ENCODE data around the gene LAPTM4A.
"Not testable (repeated sequence)": the region's sequence is repeated elsewhere in the genome, so short reads cannot be mapped to it uniquely, and the experiment has no call there.

Gene LAPTM4A

GRCh38 chr2:20050646-20051531 lies 539 bp downstream of the LAPTM4A start:
- DNase-seq (ENCODE audit: low spot score), result peak; percentile 50

DNA sequence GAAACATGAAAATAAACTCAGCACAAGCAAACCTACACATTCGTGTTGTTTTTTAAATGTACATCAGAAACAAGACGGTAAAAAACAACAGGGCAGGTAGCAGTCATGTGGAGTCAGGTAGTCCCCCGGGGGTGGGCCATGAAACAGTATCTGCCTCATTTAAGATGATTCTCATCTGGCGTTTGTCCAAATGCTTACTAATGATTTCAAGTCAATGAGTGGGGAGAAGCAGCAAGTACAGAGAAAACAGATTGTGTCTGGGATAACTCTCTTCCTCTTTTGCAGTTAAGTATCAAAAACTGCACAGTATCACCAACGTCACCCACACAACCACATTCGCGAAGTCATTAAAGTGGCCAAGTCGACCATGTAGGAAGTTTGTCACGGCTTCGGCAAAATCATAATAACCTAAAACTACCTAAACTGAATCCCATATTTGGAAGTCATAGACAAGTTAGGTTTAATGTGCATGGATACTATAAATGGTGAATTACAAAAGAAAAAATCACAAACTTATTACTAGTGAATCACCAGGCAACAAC lies 1.3 kb downstream of the LAPTM4A start:
- DNase-seq (ENCODE audit: low spot score), result peak; percentile 51

DNA sequence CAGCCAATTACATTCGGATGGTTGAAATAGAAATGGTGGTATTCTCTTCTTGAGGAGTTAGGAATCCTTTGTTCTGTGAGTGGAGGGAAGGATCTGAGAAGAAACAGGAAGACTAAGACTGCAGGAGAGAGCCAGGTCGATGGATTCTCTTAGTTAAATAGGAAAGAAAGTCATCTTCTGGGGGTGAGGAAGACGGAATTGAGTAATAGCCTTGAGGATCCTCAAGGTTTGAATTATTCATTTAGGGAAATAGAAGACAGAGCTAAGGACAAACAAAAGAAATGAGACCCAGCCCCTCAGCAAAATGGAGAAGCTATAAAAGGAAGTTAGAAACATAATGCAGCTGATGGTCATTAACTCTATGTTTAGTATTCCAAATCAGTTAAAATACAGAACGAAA lies 1.8 kb downstream of the LAPTM4A start:
- DNase-seq (ENCODE audit: low spot score), result peak; percentile 36

DNA sequence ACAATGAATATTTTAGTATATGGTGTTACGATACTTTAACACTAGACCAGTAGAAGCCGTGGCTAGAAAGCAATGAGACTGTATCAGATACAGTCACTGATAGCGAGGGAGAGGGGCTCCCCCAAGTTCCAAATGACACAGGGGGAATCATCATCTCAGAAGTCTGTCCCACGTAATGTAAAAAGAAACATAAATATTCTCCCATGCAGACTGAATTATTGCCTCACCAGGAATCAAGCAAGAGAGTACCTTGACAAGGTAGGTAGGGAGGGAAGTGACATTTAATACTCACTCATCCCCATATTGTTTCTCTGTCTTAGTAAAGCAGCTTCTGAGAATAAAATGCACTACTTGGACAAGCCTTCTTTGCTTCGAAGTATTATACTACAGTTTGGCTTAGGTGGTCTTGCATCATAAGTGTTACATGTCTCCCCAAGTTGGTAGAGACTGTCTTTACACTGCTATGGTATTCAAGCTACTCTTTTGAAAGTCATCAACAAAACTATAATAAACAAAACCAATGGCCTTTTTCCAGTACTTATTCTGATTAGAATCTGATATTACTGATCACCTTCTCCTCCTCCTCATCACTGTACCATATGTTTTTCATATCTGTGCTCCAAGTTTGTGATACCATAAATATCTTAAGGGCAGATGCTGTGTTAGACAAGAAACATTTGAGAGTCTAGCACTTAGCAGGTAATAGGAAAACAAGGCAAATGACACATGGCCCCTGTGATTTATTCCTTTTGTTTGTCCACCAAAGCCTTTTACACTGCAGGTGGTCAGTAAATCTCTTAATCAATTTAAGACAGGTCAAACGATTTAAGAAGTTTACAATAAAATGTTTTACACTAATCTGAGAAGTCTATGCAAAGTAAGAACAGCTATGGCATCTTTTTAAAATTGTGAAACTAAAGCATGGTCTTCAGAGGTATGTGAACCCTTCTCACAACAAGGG lies 2.7 kb downstream of the LAPTM4A start:
- DNase-seq (ENCODE audit: low spot score), result no peak

- DNase-seq (ENCODE audit: low spot score), result not testable (repeated sequence)
Observed at GRCh38 chr2:20045712-20046292, 5.6 kb downstream of the LAPTM4A start.

DNA sequence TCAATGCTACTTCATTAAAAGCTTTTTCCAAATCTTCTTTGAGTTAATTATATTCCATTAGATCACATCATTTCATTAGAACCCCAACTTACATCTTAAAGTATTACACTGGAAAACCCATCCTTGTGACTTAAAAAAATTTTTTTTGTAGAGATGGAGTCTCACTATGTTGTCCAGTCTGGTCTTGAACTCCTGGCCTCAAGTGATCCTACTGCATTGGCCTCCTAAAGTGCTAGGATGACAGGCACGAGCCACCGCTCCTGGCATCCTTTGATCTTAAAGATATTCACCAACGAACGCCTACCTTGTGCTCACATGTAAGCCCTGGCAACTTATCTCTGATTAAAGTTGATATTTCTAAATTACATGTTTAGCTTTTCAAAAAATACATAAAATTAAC lies 6.7 kb downstream of the LAPTM4A start:
- DNase-seq (ENCODE audit: low spot score), result no peak

DNA sequence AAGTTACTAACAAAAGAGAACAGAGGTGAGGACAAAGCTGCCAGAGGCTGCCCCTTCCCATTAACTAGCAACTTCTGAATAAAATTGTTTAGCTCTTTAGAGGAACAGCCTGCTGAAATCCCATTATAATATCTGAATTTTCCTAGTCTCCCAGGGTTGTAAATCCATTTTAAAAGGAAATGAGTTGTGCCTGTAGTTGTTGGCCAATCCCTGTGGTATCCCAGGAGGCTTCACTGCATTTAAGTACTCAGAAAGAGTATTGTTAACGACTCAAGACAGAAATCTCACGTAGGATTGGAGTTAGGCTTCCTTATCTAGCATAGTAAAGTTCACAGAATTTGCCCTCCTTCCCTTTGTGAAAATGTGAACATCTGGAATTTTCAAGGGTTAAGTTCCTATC lies 8.9 kb downstream of the LAPTM4A start:
- DNase-seq (ENCODE audit: low spot score), result peak; percentile 36

- peak; percentile 58 for DNase-seq (ENCODE audit: low spot score)
Observed at GRCh38 chr2:20040489-20041172, 10.8 kb downstream of the LAPTM4A start.

DNA sequence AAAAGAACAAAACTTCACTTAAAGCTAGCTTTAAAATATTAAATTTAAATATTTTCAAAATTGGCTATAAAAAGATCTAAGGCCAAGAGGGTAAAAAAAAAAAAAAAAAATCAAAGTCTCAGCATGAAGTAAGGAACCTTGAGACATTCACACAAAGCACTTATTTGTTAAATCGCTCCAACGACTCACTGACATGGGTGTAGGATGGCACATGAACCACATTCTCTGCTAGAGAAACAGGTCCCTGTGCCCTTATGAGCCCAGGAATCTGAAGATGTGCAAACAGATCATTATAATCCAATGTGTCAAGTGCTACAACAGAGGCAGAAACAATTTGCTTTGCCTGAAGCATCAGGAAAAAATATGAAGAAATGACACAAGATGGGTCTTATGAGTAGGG lies 13.8 kb downstream of the LAPTM4A start:
- DNase-seq (ENCODE audit: low spot score), result no peak

- DNase-seq (ENCODE audit: low spot score), result no peak
Observed at GRCh38 chr2:20035955-20036666, 15.3 kb downstream of the LAPTM4A start.

- no peak for DNase-seq (ENCODE audit: low spot score)
Observed at GRCh38 chr2:20034821-20035220, 16.6 kb downstream of the LAPTM4A start.

- no peak for DNase-seq (ENCODE audit: low spot score)
Observed at GRCh38 chr2:20034218-20034617, 17.2 kb downstream of the LAPTM4A start.

- DNase-seq (ENCODE audit: low spot score), result no peak
Observed at GRCh38 chr2:20033322-20033721, 18.1 kb downstream of the LAPTM4A start.

- no peak for DNase-seq (ENCODE audit: low spot score)
Observed at GRCh38 chr2:20030224-20030623, 21.2 kb downstream of the LAPTM4A start.

DNA sequence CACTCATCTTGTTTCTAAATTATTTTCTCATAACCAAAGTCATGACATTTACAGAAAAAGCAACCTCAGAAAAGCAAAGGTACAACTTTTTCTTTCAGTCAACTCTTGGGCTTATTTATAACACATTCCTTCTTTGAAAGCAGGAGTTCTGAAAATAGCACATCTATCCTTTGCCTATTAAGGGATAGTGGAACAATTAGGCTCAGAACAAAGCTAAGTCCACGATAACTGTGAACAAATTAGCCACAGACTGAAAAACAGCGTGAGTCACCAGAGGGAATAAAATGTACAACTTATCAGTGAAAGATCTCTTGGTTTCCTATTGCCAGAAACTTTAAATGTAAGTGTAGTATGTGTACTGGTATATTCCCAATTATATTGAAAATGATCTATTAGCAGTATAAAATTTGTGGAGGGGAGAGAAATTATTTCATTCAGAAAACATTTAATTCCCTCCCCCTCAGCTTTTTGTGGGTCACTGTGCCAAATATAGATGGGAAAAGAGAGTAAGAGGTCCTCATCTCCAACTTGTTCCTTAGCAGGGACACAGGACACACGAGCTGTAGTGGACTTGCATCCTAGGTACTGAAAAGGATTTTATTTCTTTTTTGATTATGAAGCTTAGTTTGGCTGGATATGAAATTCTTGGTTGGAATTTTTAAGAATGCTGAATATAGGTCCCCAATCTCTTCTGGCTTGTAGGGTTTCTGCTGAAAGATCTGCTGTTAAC lies 23.6 kb downstream of the LAPTM4A start:
- DNase-seq (ENCODE audit: low spot score), result no peak

DNA sequence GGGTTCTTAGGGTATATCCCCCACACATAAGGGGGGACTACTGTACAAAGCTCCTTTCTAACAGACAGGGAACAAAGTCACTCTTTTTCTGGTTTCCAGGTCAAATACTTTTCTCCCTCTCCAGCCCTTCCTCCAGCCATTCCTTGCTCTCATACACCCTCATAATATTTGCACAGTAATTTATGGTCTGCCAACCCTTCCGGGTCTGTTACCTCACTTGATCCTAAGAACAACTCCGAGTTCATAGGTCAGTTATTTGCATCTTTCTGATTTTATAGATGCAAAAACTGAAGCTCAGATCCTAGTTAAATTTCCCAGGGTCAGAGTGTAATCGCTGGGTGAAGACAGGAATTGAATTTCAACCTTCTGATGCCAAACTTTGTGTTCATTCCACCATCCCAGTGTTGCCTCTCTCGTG lies 24.2 kb downstream of the LAPTM4A start:
- DNase-seq (ENCODE audit: low spot score), result no peak

DNA sequence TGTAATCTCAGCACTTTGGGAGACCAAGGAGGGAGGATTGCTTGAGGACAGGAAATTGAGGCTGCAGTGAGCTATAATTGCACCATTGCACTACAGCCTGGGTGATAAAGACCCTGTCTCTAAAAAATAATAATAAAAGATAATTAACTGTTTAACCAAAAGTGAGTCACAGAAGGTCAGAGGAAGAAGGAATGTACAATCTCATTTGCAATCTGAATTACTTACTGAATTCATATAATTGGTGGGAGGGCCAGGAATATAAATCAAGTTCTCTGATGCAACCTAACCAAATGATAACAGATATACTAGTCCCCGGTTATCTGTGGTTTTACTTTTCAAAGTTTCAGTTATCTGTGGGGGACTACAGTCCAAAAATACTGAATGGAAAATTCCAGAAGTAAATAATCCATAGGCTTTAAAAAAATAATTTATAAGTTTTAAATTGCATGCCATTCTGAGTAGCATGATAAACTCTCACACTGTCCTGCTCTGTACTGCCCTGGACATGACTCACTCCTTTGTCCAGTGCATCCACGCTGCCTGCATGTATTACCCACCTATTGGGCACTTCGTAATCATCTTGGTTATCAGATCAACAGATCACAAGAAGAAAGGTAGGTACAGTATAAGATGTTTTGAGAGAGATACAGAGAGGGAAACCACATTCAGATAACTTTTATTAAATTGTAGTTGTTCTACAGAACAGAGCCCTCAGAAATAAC lies 26.2 kb downstream of the LAPTM4A start:
- no peak for DNase-seq (ENCODE audit: low spot score)

DNA sequence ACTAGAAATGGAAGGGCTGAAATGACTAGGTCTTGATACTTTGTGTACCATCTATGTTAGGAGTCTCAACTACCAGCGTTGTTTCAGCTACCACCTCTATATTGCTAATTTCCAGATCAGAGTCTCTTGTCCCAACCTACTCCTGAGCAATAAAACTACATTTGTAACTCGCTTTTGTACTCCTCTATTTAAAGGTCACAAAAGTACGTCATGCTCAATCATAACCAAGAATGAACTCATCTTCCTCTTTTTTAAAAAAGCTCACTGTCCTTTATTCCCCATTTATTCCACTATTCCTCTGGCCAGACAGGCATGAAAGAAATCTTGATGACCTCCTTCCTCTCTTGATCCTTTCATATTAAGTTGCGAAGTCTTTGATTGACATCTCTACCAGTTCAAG lies 27.7 kb downstream of the LAPTM4A start:
- no peak for DNase-seq (ENCODE audit: low spot score)

- no peak for DNase-seq (ENCODE audit: low spot score)
Observed at GRCh38 chr2:20021405-20022009, 29.9 kb downstream of the LAPTM4A start.

Data from kidney capillary endothelial cell (primary cell).